HepG2 (cell line): ENCODE data around the gene CDK6.

Experiments used
- HDAC2 ChIP-seq: sonication (generic); formaldehyde crosslinking; IDR thresholded peaks from 2 replicates; pipeline ENCODE4 v1.4.0; 2020; ENCODE audit warnings: missing genetic modification reagents
- PHF8 ChIP-seq: sonication (generic); formaldehyde crosslinking; IDR thresholded peaks from 2 replicates; pipeline ENCODE4 v1.5.0; 2020; ENCODE audit warnings: missing genetic modification reagents
- ZNF670 ChIP-seq: sonication (generic); formaldehyde crosslinking; IDR thresholded peaks from 2 replicates; pipeline ENCODE4 v1.8.0; 2022; ENCODE audit warnings: mild to moderate bottlenecking, missing genetic modification reagents, borderline replicate concordance

- TF ChIP-seq PHF8 (CRISPR knock-in tag) (no peak), ZNF670 (no peak), HDAC2 (no peak)
Observed at GRCh38 chr7:92729751-92730150, 106.6 kb downstream of the CDK6 start.
